Memory B cell (primary cell): Measurements from ENCODE around the gene LBHD2.

Source experiments
- ATAC-seq: fragments of 150-1000 bp; cut with Tn5 transposase; 2 replicates; pipeline ENCODE4 v1.10.0; 2021; ENCODE audit warnings: low read depth, mild to moderate bottlenecking, moderate library complexity
- DNase-seq, 2 donors: peaks; one replicate each; pipeline ENCODE4 v3.0.0; 2022; ENCODE audit warnings: low spot score in 2 of 2
- H3K27ac Mint-ChIP-seq: one replicate; pipeline ENCODE4 v1.8.0; 2022; ENCODE audit warnings: mild to moderate bottlenecking, moderate library complexity, mixed read lengths
- H3K27me3 Mint-ChIP-seq: one replicate; pipeline ENCODE4 v1.8.0; 2022; ENCODE audit warnings: mixed read lengths
- H3K36me3 Mint-ChIP-seq: one replicate; pipeline ENCODE4 v1.8.0; 2022; ENCODE audit warnings: mild to moderate bottlenecking, mixed read lengths
- H3K4me1 Mint-ChIP-seq: one replicate; pipeline ENCODE4 v1.8.0; 2022; ENCODE audit warnings: mixed read lengths
- H3K4me3 Mint-ChIP-seq: one replicate; pipeline ENCODE4 v1.8.0; 2022; ENCODE audit warnings: mild to moderate bottlenecking, moderate library complexity, mixed read lengths
- H3K9me3 Mint-ChIP-seq: one replicate; pipeline ENCODE4 v1.8.0; 2022; ENCODE audit warnings: mixed read lengths

Gene LBHD2

DNA sequence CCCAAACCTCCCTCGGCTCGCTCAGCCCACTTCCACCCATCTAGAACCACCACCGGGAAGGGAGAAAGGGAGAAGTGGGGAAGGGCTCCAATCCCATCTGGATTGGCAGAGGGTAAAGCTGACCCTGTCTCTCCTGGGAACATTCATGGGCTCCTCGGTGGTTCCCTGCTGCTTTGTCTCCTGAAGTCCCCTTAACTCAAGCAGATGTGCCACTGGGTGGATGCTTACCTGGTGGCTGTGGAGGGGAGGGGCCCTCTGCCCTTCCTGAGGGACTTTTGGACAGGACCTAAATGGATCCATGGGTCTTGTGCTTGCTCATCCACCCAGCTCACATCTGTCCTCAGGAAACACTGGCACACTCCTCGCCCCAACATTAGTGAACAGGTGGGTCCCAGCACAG, 24.5 kb upstream of the LBHD2 start:
- Mint-ChIP-seq H3K36me3 (peaks cover 2% of the 10 kb centered on the region), H3K4me1 (peaks cover 22% of the 10 kb centered on the region), H3K9me3 (no peaks in the 10 kb centered on the region), H3K4me3 (no peak overlapping the region), H3K27me3 (no peaks in the 10 kb centered on the region), H3K27ac (no peak overlapping the region)
- ATAC-seq = no peak
- DNase-seq = no peak

DNA sequence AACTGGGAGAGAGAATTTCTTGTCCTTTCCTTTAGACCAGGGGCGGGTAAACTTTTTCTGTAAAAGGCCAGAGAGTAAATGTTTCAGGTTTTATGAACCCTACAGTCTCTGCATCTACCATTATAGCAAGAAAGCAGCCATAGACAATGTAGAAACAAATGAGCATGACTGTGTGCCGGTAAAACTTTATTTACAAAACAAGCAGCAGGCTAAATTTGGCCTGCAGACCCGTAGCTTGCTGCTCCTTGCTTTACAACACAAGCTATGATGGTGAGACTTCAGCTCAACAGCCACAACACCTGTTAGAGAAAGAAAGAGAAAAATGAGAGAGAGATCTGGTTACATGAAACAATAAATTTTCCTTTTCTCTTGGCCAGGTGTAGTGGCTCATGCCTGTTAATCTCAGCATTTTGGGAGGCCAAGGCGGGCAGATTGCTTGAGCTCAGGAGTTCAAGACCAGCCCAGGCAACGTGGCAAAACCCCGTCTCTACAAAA, 22.5 kb upstream of the LBHD2 start:
- DNase-seq = no peak
- H3K4me1 Mint-ChIP-seq = peaks cover 8% of the 10 kb centered on the region
- no peak overlapping the region for H3K4me3 Mint-ChIP-seq
- ATAC-seq = no peak
- no peaks in the 10 kb centered on the region for H3K27me3 Mint-ChIP-seq
- no peaks in the 10 kb centered on the region for H3K9me3 Mint-ChIP-seq
- H3K27ac Mint-ChIP-seq = no peak overlapping the region
- peaks cover 1% of the 10 kb centered on the region for H3K36me3 Mint-ChIP-seq

DNA sequence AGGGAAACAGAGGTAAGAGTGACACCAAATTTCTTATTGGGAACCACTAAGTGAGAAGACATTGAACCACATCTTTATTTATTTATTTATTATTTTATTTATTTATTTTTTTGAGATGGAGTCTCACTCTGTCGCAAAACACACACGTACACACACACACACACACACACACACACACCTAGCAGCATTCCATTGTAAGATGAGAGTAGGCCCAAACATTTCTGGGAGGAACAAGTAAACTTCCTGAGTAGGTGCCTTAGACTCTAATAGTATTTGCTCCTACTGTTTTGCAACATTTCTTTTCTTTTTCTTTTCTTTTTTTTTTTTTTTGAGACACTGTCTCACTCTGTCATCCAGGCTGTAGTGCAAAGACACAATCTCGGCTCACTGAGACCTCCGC, 19.6 kb upstream of the LBHD2 start:
- DNase-seq (no peak), ATAC-seq (no peak)
- Mint-ChIP-seq H3K27ac (no peak overlapping the region), H3K4me3 (no peak overlapping the region), H3K27me3 (no peaks in the 10 kb centered on the region), H3K4me1 (peaks cover 5% of the 10 kb centered on the region), H3K36me3 (no peaks in the 10 kb centered on the region), H3K9me3 (no peaks in the 10 kb centered on the region)

DNA sequence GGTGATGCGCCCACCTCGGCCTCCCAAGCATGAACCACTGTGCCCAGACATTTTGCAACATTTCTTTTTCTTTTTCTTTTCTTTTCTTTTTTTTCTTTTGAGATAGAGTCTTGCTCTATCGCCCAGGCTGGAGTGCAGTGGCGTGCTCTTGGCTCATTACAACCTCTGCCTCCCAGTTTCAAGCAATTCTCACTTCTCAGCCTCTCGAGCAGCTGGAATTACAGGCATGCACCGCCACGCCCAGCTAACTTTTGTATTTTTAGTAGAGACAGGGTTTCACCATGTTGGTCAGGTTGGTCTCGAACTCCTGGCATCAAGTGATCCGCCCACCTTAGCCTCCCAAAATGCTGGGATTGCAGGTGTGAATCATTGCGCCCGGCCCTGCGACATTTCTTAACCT, 19.0 kb upstream of the LBHD2 start:
- ATAC-seq (no peak), DNase-seq (no peak)
- Mint-ChIP-seq H3K36me3 (no peaks in the 10 kb centered on the region), H3K27ac (no peak overlapping the region), H3K9me3 (no peaks in the 10 kb centered on the region), H3K4me3 (no peak overlapping the region), H3K4me1 (peaks cover 5% of the 10 kb centered on the region), H3K27me3 (peaks cover 2% of the 10 kb centered on the region)

DNA sequence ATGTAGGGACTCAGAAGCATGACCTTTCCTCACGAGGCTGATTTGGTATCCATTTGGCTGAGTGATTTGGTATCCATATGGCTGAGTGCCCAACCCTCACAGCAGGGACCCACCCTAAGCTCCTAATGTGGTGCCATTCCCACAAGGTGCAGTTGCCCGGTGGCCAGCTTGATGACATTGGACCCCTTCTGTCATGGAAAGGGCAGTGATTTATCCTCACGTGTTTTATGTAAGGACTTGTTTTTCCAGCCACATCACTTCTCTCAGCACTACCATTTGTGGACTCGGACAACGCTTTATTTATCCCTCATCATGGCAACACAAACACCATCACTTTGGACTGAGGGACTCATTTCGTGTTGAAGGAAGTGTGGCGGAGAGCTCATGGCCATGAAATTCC, 18.1 kb upstream of the LBHD2 start:
- Mint-ChIP-seq H3K4me1 (peaks cover 5% of the 10 kb centered on the region), H3K4me3 (no peak overlapping the region)

DNA sequence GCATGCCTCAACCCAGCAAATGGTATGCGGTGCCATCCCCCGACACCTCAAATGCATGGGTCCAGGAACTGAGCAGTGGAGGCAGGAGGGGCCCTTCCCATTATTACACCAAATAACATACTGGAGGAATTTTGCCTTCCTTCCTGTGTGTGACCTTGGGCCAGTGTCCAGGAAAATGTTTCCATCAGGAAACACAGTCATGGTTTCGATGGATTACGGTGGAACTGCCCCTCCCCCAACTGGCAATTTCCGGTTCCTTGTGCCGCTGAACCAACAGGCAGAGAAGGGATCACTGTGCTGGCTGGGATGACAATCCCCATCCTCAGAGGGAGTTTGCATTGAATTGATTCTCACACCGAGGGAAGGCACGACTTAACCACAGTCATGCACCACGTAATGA, 17.6 kb upstream of the LBHD2 start:
- H3K27me3 Mint-ChIP-seq = peaks cover 2% of the 10 kb centered on the region
- ATAC-seq = no peak
- DNase-seq = no peak
- H3K4me3 Mint-ChIP-seq = no peak overlapping the region
- no peaks in the 10 kb centered on the region for H3K9me3 Mint-ChIP-seq
- peaks cover 5% of the 10 kb centered on the region for H3K4me1 Mint-ChIP-seq
- no peak overlapping the region for H3K27ac Mint-ChIP-seq
- H3K36me3 Mint-ChIP-seq = no peaks in the 10 kb centered on the region

More for the DNA sequence above, 18.1 kb upstream of the LBHD2 start:
- H3K27ac Mint-ChIP-seq = no peak overlapping the region
- H3K9me3 Mint-ChIP-seq = no peaks in the 10 kb centered on the region
- no peaks in the 10 kb centered on the region for H3K36me3 Mint-ChIP-seq
- H3K27me3 Mint-ChIP-seq = peaks cover 2% of the 10 kb centered on the region
- no peak for DNase-seq
- ATAC-seq = no peak

DNA sequence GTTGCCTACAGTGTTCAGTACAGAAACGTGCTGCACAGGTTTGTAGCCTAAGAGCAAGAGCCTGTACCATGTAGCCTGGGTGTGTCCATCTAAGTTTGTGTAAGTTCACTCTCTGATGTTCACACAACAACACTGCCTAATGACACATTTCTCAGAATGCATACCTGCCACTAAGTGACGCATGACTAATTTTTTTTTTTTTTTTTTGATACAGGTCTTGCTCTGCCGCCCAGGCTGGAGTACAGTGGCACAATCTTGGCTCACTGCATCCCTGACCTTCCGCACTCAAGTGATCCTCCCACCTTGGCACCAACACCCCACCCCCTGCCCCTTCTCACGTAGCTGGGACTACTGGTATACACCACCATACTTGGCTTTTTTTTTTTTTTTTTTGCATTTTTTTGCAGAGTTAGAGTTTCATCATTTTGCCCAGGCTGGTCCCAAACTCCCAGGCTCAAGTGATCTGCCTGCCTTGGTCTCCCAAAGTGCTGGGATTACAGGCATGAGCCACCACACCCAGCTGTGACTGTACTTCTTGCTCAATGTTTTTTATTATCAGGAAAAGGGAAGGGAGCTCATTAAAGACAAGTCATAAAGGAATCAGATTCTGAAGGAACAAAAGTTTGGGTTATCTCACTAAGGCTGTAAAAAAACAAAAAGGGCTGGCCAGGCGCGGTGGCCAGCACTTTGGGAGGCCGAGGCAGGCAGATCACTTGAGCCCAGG, 16.6 kb upstream of the LBHD2 start:
- Mint-ChIP-seq H3K36me3 (no peaks in the 10 kb centered on the region), H3K27me3 (peaks cover 2% of the 10 kb centered on the region), H3K27ac (no peak overlapping the region), H3K4me3 (no peak overlapping the region), H3K9me3 (no peaks in the 10 kb centered on the region), H3K4me1 (peaks cover 3% of the 10 kb centered on the region)
- ATAC-seq (no peak), DNase-seq (no peak)

DNA sequence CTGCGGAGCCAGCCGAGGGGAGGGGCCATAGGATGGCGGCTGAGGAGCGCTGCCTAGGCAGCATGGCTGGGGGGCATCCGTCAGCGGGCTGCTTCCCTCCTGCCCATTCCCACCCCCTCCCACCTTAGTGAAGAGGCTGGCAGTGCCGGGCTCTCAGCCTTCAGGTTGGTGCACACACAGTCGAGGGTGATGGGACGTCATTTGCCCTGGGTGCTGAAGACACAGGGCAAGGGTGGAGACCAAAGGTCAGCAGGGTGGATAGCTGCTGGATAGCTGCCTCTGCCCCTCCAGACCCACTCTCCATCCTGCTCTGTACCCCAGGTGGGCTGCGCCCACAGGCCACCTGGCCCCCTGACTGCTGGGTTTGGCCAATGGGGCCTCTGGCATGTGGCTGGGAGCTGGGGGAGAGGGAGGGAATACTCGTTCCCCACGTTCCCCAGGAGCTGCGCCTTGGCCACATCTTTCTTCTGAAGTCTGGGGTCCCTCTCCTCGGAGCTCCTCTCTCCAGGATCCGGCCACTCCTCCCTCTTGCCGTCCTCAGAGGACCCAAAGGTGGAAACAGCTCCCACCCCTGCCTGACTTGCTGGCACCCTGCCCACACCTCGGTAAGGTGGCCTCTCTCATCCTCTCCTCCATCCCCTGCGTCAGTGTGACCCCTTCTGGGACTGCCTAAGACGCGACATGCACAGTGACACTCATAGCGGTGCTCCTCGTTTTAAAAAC, 15.5 kb upstream of the LBHD2 start:
- no peak for ATAC-seq
- Mint-ChIP-seq H3K27me3 (peaks cover 2% of the 10 kb centered on the region), H3K36me3 (no peaks in the 10 kb centered on the region), H3K9me3 (no peaks in the 10 kb centered on the region), H3K4me1 (peaks cover 3% of the 10 kb centered on the region), H3K4me3 (no peak overlapping the region), H3K27ac (no peak overlapping the region)
- DNase-seq = no peak

DNA sequence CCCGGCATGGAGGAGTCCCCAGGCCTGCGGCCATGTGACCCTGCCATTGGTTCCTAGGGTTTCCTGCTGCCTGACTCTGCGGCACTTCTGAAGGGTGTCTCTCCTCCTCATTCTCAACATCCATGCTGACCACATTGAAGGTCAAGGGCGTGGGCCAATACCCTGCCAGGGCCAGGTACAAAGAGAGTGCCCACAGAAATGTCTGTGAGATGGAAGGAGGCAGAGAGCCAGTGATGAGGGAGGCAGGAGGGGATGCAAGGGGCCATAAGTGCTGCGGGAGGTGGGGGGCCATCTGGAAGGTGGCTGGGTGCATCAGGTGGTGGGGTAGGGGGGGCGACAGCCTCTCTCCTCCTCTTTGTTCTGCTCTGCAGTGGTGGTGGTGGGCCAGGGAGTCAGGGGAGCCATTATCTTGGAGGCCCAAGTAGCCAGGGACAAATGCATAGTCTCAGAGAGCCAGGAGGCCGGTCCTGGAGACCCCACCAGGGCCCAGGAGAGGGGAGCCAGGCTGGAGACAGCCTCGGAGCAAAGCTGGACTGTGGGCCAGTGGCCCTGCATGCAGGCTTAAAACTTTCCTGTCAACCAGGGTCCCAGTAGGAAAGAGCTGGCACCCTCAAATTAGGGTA, 13.6 kb upstream of the LBHD2 start:
- Mint-ChIP-seq H3K27me3 (peaks cover 2% of the 10 kb centered on the region), H3K9me3 (no peaks in the 10 kb centered on the region), H3K27ac (no peak overlapping the region), H3K4me3 (no peak overlapping the region), H3K4me1 (peaks cover 3% of the 10 kb centered on the region), H3K36me3 (no peaks in the 10 kb centered on the region)
- ATAC-seq (no peak), DNase-seq (no peak)

DNA sequence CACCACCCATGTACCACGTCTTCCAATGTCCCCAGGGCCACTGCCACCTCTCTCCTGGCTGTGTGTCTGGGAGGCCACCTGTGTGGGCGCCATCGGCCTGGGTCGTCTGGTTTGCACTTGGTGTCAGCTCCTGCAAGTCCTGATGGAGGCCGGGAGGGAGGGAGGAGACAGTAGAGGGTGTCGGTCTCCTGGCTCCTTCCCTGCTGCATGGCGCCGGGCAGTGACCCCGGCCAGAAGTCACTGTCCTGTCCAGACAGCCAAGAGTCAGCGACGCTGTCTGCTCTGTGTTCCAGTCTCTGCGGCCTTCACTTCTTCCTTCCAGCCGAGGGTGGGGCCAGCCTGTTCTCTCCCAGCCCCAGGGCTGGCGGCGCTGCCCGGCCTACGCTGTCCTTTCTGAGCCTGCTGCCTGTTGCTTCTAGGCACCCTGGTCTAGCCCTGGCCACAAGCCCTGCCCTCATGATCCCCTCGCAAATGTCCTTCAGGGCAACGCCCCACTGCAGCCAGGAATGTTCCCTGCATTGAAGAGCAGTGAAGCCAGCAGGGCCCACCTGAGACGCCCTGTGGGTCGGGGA, 13.0 kb upstream of the LBHD2 start:
- Mint-ChIP-seq H3K4me1 (peaks cover 3% of the 10 kb centered on the region), H3K36me3 (no peaks in the 10 kb centered on the region), H3K9me3 (no peaks in the 10 kb centered on the region), H3K27me3 (peaks cover 2% of the 10 kb centered on the region), H3K27ac (no peak overlapping the region), H3K4me3 (no peak overlapping the region)
- DNase-seq (no peak), ATAC-seq (no peak)

DNA sequence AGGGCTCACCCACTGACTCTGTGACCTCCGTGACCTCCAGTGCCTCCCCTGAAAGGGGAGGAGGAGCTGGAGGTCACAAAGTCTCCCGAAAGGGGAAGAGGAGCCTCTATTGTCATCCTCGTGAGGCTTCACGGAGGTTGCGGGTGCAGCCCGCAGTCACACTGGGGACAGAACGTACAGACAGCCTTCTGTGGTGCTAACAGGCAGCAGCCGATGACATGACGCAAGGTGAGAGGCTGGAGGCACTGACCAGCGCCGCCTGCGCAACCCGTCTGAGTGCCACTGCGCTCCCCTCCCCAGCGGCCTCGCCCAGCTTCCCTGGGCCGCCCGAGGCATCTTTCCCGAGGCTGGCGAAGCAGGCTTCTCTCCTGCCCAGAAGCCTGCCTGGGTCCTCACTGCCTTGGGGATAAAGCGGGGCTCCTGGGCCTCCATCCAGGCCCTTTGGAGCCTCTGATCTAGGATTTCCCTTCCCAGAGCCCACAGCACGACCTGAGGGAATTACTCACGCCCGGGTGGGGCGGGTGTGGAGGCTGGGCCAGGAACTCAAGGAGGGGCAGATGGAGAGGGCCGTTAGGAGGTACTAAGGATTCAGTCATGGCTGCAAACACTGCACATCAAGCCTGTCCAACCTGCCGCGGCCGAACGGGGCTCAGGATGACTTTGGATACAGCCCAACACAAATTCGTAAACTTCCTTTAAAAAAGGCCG, 12.3 kb upstream of the LBHD2 start:
- ATAC-seq = no peak
- no peaks in the 10 kb centered on the region for H3K36me3 Mint-ChIP-seq
- H3K9me3 Mint-ChIP-seq = no peaks in the 10 kb centered on the region
- peaks cover 3% of the 10 kb centered on the region for H3K4me1 Mint-ChIP-seq
- no peak overlapping the region for H3K4me3 Mint-ChIP-seq
- no peak overlapping the region for H3K27ac Mint-ChIP-seq
- no peak for DNase-seq
- peaks cover 2% of the 10 kb centered on the region for H3K27me3 Mint-ChIP-seq

DNA sequence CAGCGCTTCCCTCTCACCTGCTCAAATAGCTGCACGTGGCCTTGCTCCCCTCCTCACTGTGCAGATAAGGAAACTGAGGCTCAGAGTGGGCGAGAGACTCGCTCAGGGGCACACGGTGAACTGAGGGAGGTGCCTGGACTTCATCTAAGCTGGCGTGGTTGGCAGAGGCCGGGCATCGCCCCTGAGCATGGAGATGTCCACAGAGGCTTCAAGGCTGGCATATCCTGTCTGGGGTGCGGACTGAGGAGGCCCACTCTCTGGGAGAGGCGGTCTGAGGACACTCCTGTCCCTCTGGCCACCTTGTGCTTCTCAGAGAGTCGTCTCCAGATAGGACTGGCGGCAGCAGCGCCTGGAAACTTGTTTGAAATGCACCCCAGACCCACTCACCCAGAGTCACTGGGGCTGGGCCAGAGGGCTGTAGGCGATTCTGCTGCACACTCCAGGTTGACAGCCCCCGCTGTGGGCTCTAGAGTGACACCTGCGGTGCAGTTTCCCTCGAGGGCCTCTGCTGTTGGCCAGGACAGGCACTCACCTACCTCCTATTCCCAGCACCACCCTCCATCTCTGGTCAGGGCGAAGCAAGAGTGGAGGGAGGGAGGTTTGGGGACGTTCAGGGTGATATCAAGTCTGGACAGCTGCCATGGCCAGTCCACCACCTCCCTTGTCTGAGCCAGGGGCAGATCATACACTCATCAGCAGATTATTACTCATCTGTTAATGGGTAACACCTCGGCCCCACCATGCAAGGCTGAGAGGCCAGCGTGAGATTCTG, 11.2 kb upstream of the LBHD2 start:
- ATAC-seq = no peak
- no peaks in the 10 kb centered on the region for H3K9me3 Mint-ChIP-seq
- no peaks in the 10 kb centered on the region for H3K36me3 Mint-ChIP-seq
- H3K27ac Mint-ChIP-seq = no peak overlapping the region
- DNase-seq = no peak
- H3K4me1 Mint-ChIP-seq = peaks cover 3% of the 10 kb centered on the region
- H3K27me3 Mint-ChIP-seq = peaks cover 2% of the 10 kb centered on the region
- no peak overlapping the region for H3K4me3 Mint-ChIP-seq

DNA sequence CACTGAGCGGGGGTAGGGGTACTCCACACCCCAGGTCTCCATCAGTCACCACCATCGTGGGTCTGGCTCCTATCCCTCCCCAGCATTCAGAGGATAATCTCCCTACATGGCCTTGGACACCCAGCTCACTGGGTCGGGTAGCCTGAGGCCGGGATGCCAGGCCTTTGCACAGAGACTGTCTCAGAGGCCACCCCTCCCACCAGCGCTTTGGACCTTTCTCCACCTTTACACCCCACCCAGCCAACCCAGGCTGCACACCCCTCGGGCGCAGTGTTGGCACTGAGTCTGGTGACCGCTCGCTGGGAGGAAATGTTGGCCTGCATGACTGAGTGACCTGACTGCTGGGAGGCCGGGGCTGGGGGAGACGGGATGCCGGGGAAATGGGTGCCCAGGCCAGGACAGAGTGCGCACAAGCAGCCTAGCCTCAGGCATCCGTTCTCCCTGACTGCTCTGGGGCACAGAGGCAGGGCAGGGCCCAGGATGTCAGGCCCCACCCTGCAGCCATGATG, 10.6 kb upstream of the LBHD2 start:
- no peak overlapping the region for H3K4me3 Mint-ChIP-seq
- peaks cover 2% of the 10 kb centered on the region for H3K27me3 Mint-ChIP-seq
- DNase-seq (no peak), ATAC-seq (no peak)
- H3K4me1 Mint-ChIP-seq = peaks cover 3% of the 10 kb centered on the region
- no peaks in the 10 kb centered on the region for H3K36me3 Mint-ChIP-seq
- H3K9me3 Mint-ChIP-seq = no peaks in the 10 kb centered on the region
- no peak overlapping the region for H3K27ac Mint-ChIP-seq
